Activated B cell treated with CpG ODN at 0.5 μM for 24 hours (primary cell): ENCODE measurements around the gene TP53TG3D. TPM values are rescaled to one million over a fixed set of nuclear protein-coding genes. Genes with fewer than 3 reads are reported as not detected.
"Not testable (repeated sequence)": the region's sequence is repeated elsewhere in the genome, so short reads cannot be mapped to it uniquely, and the experiment has no call there.

ENCODE experiments used
- ATAC-seq: fragments of 200-7000 bp; cut with Tn5 transposase; one replicate; pipeline ENCODE4 v1.10.0; 2021; ENCODE audit warnings: low read depth, mild to moderate bottlenecking, moderate library complexity
- CTCF ChIA-PET: fragments of 350-600 bp; sonication (Branson Sonifier 250); formaldehyde crosslinking; loops from one replicate; lab custom pipeline; 2021; ENCODE audit warnings: antibody characterized with exemption; lab: Charles Lee
- POLR2A ChIA-PET: fragments of 350-600 bp; sonication (Branson Sonifier 250); formaldehyde crosslinking; loops from one replicate; lab custom pipeline; 2021; ENCODE audit warnings: antibody characterized with exemption; lab: Charles Lee
- DNase-seq: peaks from one replicate; pipeline ENCODE4 v3.0.0; 2022
- H3K27ac Mint-ChIP-seq: one replicate; pipeline ENCODE4 v1.8.0; 2020; ENCODE audit warnings: mixed read lengths
- H3K27me3 Mint-ChIP-seq: one replicate; pipeline ENCODE4 v1.8.0; 2021; ENCODE audit warnings: mixed read lengths
- H3K36me3 Mint-ChIP-seq: one replicate; pipeline ENCODE4 v1.8.0; 2021; ENCODE audit warnings: low read depth, mixed read lengths
- H3K4me1 Mint-ChIP-seq: one replicate; pipeline ENCODE4 v1.8.0; 2021; ENCODE audit warnings: mixed read lengths
- H3K4me3 Mint-ChIP-seq: one replicate; pipeline ENCODE4 v1.8.0; 2020; ENCODE audit warnings: mild to moderate bottlenecking, mixed read lengths
- H3K9me3 Mint-ChIP-seq: one replicate; pipeline ENCODE4 v1.8.0; 2020; ENCODE audit warnings: mixed read lengths
- intact Hi-C: fragments of 100-400 bp; cut with micrococcal nuclease; formaldehyde crosslinking; loops from one replicate; pipeline ENCODE4 v1.15.1; 2024
- total RNA-seq: library from RNA; stranded (reverse); gene quantifications from 2 replicates; pipeline ENCODE4 v1.2.3, GENCODE V29; 2022

Gene TP53TG3D, protein sequence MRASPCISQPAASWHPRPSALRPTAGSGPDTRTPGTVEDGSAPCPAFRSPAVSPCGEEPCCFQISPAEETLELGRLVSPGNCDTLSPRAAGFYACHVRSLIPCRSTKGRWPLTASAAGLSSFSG
- total RNA-seq = not detected in 2 replicates

DNA sequence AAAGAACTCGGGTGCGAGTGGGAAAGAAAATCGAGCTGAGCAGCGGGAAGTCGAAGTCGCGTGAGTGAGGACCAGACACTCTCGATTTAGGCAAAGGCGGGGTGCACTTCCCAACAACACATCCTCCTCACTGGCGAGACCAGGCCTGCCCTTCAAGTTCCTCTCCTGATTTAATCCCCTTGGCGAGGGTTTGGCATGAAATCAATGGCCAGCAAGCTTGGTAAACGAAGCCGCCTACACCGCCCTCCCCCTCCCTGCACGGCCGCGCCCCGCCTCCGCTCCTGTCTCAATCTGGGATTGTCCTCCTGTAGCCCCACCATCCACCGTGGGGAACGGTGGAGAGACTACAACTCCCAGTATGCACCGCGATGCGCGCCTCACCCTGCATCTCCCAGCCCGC lies at the start of gene TP53TG3D:
TP53TG3D (plus strand) TSS at position 301 of the 400 bp plus-strand sequence; CDS start at position 369, 68 bp downstream.
- intact Hi-C loops, DNase-seq: not testable (repeated sequence)

DNA sequence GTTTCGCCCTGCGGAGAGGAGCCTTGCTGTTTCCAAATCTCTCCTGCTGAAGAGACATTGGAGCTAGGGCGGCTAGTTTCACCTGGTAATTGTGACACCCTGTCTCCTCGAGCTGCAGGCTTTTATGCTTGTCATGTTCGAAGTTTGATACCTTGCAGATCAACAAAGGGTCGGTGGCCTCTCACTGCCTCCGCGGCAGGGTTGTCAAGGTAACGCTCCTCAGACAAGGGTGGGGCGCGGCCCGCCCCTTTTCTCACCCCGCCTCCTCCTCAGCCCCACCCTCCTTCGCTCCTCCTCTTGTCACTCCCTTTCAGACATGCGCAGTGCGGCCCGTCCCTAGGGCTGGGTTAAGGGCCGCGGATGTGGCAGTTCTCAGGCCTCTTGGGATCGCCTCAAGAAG lies 421 bp downstream of the TP53TG3D start:
- H3K4me3 Mint-ChIP-seq, DNase-seq, H3K4me1 Mint-ChIP-seq, CTCF ChIA-PET, H3K27me3 Mint-ChIP-seq, H3K9me3 Mint-ChIP-seq, intact Hi-C loops, POLR2A ChIA-PET, ATAC-seq, H3K27ac Mint-ChIP-seq, H3K36me3 Mint-ChIP-seq: not testable (repeated sequence)

More for the DNA sequence above, at the start of gene TP53TG3D:
- H3K27me3 Mint-ChIP-seq, ATAC-seq, H3K36me3 Mint-ChIP-seq, POLR2A ChIA-PET, H3K4me3 Mint-ChIP-seq, H3K9me3 Mint-ChIP-seq, H3K27ac Mint-ChIP-seq, CTCF ChIA-PET, H3K4me1 Mint-ChIP-seq: not testable (repeated sequence)

DNA sequence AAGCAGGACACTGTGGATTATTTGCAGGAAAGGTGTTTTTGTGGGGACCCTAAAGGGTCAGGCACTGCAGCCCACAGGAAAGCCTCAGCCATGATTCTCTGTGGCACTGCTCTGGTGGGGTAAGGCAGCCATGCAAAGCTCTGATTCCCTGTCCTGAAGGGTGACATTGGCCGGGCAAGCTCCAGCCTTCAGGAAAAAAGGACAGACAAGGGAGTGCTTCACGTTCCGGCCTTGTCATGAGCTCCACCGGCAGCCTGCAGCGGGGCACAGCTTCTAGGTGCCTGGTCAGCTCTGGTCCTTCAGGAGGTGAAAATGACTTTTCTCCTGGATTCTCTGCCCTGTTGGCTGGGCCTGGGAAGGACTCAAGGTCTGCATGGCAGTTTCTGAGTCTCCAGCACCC lies 8.4 kb downstream of the TP53TG3D start:
- CTCF ChIA-PET, H3K36me3 Mint-ChIP-seq, H3K4me3 Mint-ChIP-seq, ATAC-seq, DNase-seq, H3K27ac Mint-ChIP-seq, POLR2A ChIA-PET, H3K9me3 Mint-ChIP-seq, H3K4me1 Mint-ChIP-seq, H3K27me3 Mint-ChIP-seq, intact Hi-C loops: not testable (repeated sequence)

DNA sequence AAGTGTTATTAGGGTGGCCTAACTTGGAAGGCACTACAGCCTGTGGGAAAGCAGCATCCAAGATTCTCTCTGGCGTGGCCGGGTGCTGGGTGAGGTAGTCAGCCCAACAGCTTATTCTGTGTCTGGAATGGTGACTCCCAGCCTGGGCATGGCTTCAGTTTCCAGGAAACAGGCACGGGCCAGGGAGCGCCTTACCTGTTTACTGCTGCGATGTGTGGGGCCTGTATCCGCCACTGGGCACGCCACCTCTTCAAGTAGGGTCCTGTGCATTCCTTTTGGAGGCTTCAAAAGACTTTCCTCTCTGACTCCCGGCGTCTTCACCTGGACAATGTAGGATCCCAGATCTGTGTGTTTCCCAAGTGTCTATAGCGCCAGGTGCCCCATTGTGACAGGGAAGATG lies 10.5 kb downstream of the TP53TG3D start:
- POLR2A ChIA-PET, H3K4me1 Mint-ChIP-seq, H3K9me3 Mint-ChIP-seq, CTCF ChIA-PET, H3K36me3 Mint-ChIP-seq, H3K4me3 Mint-ChIP-seq, H3K27me3 Mint-ChIP-seq, ATAC-seq, DNase-seq, H3K27ac Mint-ChIP-seq, intact Hi-C loops: not testable (repeated sequence)

DNA sequence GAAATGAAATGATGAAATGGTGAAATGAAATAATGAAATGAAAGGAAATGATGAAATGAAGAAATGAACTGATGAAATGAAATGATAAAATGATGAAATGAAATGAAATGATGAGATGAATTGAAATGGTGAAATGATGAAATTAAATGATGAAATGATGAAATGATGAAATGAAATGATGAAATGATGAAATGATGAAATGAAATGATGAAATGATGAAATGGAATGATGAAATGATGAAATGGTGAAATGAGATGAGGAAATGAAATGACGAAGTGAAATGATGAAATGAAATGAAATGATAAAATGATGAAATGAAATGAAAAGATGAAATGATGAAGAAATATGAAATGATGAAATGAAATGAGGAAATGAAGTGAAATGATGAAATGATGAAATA lies 28.8 kb downstream of the TP53TG3D start:
- intact Hi-C loops, DNase-seq, H3K4me3 Mint-ChIP-seq, CTCF ChIA-PET, POLR2A ChIA-PET, H3K4me1 Mint-ChIP-seq, H3K27ac Mint-ChIP-seq, H3K36me3 Mint-ChIP-seq, ATAC-seq, H3K9me3 Mint-ChIP-seq, H3K27me3 Mint-ChIP-seq: not testable (repeated sequence)

DNA sequence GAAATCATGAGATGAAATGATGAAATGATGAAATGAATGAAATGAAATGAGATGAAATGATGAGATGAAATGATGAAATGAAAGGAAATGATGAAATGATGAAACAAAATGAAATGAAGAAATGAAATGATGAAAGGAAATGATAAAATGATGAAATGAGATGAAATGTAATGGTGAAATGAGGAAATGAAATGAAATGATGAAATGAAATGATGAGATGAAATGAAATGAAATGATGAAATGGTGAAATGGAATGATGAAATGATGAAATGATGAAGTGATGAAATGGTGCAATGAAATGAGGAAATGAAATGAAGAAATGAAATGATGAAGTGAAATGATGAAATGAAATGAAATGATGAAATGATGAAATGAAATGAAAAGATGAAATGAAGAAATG lies 29.9 kb downstream of the TP53TG3D start:
- H3K27ac Mint-ChIP-seq, CTCF ChIA-PET, H3K27me3 Mint-ChIP-seq, H3K4me3 Mint-ChIP-seq, intact Hi-C loops, H3K4me1 Mint-ChIP-seq, DNase-seq, H3K9me3 Mint-ChIP-seq, H3K36me3 Mint-ChIP-seq, POLR2A ChIA-PET, ATAC-seq: not testable (repeated sequence)

DNA sequence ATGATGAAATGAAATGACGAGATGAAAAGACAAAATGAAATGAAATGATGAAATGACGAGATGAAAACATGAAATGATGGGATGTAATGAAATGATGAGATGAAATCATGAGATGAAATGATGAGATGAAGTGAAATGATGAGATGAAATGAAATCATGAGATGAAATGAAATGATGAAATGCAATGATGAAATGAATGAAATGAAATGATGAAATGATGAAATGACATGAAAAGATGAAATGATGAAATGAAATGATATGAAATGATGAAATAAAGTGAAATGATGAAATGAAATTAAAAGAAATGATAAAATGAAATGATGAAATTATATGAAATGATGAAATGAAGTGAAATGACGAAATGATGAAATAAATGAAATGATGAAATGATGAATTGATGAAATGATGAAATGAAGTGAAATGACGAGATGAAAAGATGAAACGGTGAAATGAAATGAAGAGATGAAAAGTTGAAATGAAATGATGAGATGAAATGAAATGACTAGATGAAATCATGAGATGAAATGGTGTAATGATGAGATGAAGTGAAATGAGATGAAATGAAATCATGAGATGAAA lies 30.9 kb downstream of the TP53TG3D start:
- CTCF ChIA-PET, H3K4me1 Mint-ChIP-seq, H3K27me3 Mint-ChIP-seq, POLR2A ChIA-PET, DNase-seq, H3K4me3 Mint-ChIP-seq, intact Hi-C loops, ATAC-seq, H3K27ac Mint-ChIP-seq, H3K9me3 Mint-ChIP-seq, H3K36me3 Mint-ChIP-seq: not testable (repeated sequence)

DNA sequence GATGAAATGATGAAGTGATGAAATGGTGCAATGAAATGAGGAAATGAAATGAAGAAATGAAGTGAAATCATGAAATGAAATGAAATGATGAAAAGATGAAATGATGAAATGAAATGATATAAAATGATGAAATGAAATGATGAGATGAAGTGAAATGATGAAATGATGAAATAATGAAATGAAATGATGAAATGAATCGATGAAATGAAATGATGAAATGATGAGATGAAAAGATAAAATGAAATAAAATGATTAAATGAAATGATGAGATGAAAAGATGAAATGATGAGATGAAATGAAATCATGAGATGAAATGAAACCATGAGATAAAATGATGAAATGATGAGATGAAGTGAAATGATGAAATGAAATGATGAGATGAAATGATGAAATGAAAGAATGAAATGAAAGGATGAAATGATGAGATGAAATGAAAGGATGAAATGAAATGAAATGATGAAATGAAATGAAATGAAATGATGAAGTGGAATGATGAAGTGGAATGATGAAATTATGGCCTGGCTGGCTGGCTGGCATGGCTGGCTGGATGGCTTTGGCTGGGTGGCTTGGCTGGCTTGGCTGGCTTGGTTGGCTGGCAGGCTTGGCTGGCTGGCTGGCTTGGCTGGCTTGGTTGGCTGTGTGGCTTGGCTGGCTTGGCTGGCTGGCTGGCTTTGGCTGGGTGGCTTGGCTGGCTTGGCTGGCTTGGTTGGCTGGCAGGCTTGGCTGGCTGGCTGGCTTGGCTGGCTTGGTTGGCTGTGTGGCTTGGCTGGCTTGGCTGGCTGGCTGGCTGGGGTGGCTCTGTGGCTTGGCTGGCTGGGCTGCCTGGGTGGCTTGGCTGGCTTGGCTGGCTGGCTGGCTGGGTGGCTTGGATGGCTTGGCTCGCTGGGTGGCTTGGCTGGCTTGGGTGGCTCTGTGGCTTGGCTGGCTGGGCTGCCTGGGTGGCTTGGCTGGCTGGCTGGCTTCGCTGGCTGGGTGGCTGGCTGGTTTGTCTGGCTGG lies 32.0 kb downstream of the TP53TG3D start:
- H3K27ac Mint-ChIP-seq, DNase-seq, POLR2A ChIA-PET, H3K4me3 Mint-ChIP-seq, ATAC-seq, H3K36me3 Mint-ChIP-seq, H3K27me3 Mint-ChIP-seq, H3K4me1 Mint-ChIP-seq, H3K9me3 Mint-ChIP-seq, intact Hi-C loops, CTCF ChIA-PET: not testable (repeated sequence)

DNA sequence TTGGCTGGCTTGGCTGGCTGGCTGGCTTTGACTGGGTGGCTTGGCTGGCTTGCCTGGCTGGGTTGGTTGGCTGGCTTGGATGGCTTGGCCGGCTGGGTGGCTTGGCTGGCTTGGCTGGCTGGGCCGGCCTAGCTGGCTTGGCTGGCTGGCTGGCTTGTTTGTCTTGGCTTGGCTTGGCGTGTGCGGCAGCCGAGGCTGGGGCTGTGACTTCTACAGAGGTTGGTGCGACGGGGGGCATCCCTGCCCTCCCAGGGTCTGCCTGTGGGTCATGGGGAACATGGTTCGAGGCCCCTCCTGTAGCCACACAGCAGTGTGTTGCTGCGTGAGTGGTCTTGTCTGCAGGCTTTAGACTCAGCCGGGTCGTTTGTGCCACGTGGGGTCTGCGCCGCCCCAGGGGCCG lies 33.1 kb downstream of the TP53TG3D start:
- H3K27ac Mint-ChIP-seq, DNase-seq, H3K4me1 Mint-ChIP-seq, H3K4me3 Mint-ChIP-seq, CTCF ChIA-PET, H3K36me3 Mint-ChIP-seq, H3K9me3 Mint-ChIP-seq, POLR2A ChIA-PET, ATAC-seq, H3K27me3 Mint-ChIP-seq, intact Hi-C loops: not testable (repeated sequence)

DNA sequence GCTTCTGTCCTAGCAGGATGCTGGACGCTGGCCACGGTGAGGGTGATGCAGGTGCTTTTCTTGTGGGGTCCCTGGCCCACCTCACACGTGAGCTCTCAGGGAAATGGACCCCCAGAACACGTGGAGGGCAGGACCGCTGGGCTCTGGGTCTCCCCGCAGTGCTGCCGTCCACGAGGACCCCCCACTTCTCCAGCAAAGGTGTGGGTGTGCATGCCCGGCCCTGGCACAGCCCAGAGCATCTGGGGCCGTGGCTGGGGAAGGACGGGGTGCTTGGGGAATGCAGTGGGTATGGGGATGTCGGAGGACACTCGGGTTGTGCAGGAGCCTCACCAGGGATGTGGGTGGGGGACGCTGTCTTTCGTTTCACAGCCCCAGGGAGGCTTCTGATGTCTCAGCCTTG lies 34.7 kb downstream of the TP53TG3D start:
- intact Hi-C loops, CTCF ChIA-PET, H3K36me3 Mint-ChIP-seq, POLR2A ChIA-PET, H3K4me1 Mint-ChIP-seq, H3K4me3 Mint-ChIP-seq, H3K27me3 Mint-ChIP-seq, H3K9me3 Mint-ChIP-seq, H3K27ac Mint-ChIP-seq, ATAC-seq, DNase-seq: not testable (repeated sequence)

DNA sequence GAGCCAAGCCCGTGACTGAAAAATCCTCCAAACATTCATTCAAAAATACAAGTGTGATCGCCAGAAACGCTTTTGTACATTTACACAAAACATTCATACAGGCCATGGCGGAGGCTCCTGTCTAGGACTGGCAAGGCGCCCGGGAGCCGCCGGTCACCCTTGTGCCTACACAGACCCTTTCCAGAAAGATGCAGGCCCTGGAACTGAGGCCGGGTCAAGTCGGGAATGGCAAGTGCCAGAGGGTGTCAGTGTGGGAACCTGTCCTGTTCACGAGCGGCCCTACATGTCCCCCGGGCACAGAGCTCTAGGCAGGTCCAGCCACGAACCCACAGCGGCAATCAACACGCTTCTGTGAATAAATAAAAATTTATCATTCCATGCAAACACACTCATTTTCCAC lies 36.1 kb downstream of the TP53TG3D start:
- H3K9me3 Mint-ChIP-seq, ATAC-seq, DNase-seq, POLR2A ChIA-PET, CTCF ChIA-PET, H3K4me3 Mint-ChIP-seq, H3K4me1 Mint-ChIP-seq, H3K27ac Mint-ChIP-seq, H3K36me3 Mint-ChIP-seq, H3K27me3 Mint-ChIP-seq, intact Hi-C loops: not testable (repeated sequence)

DNA sequence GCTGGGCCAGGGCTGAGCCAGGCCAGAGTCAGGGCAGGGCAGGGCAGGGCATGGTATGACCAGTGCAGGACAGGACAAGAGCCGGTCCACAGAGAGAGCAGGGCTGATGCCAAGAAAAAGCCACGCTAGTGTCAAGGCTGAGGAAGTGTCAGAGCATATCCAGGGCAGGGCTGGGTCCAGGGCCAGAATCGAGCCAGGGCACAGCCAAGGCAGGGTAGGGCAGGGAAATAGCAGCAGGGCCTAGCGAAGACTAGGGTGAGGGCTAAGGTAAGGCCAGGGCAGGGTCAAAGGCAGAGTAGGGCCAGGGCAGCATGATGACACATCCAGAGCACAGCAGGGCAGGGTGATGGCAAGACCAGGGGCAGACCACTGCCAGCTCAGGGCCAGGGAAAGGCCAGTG lies 49.7 kb downstream of the TP53TG3D start:
- H3K36me3 Mint-ChIP-seq, ATAC-seq, CTCF ChIA-PET, H3K27me3 Mint-ChIP-seq, H3K4me3 Mint-ChIP-seq, H3K4me1 Mint-ChIP-seq, H3K9me3 Mint-ChIP-seq, H3K27ac Mint-ChIP-seq, intact Hi-C loops, DNase-seq, POLR2A ChIA-PET: not testable (repeated sequence)
